HG03280 (cell line): ENCODE results near the gene ASAH2.

Experiments used
- ATAC-seq: cut with Tn5 transposase; IDR thresholded peaks from one replicate; pipeline ENCODE4 v1.9.1; 2021; ENCODE audit warnings: mild to moderate bottlenecking, moderate library complexity; ENCODE audit not compliant: unreplicated experiment

ASAH2 gene

DNA sequence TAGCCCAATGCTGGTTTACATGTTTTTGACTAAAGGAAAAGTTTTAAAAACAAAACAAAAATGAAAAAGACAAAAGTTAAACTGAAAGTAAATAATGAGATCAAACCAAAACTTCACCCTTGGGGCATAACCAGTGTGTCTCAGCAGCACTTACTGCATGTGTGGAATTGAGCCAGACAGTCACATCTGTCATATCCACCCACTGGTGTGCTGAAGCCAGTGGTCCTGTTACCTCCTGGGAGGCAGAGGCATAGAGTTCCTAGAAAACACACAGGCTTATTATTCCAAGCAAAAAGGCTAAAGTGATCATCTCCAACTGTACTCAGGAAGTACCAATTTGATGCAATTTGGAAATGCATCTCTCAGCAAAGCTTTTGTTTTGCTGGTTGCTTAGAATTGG lies 40.4 kb downstream of the ASAH2 start:
- ATAC-seq, result no peak
